Naive thymus-derived CD4-positive, alpha-beta T cell (primary cell): ENCODE results near the gene NDFIP2. TPM values are rescaled to one million over a fixed set of nuclear protein-coding genes. Genes with fewer than 3 reads are reported as not detected.

ENCODE experiments used
- ATAC-seq: fragments of 150-1000 bp; cut with Tn5 transposase; 2 replicates; pipeline ENCODE4 v1.10.0; 2021; ENCODE audit warnings: mild to moderate bottlenecking, moderate library complexity
- CTCF ChIA-PET: fragments of 350-600 bp; sonication (Branson Sonifier 250); formaldehyde crosslinking; loops from one replicate; lab custom pipeline; 2021; ENCODE audit warnings: antibody characterized with exemption; lab: Charles Lee
- POLR2A ChIA-PET: fragments of 350-600 bp; sonication (Branson Sonifier 250); formaldehyde crosslinking; loops from one replicate; lab custom pipeline; 2021; ENCODE audit warnings: antibody characterized with exemption, inconsistent platforms; lab: Charles Lee
- DNase-seq, 9 donors: peaks; one replicate each; pipeline versions ENCODE4 v3.0.0 to v3.0.0-alpha.2; 2020 to 2022; ENCODE audit warnings: mixed read lengths in 1 of 9
- H3K27ac ChIP-seq: one replicate; pipeline ENCODE4 v1.7.0; 2013; ENCODE audit warnings: mild to moderate bottlenecking, low read depth, low read length, moderate library complexity
- H3K27me3 ChIP-seq, 2 donors: one replicate each; pipeline ENCODE4 v1.7.0; 2013; ENCODE audit warnings: low read length in 2 of 2, mild to moderate bottlenecking in 2 of 2, moderate library complexity in 2 of 2; ENCODE audit not compliant: control insufficient read depth in 2 of 2, insufficient read depth in 2 of 2
- H3K36me3 ChIP-seq, 3 experiments: 1 replicate in 2 of 3; 2 replicates in 1 of 3; pipeline ENCODE4 v1.7.0; 2013; ENCODE audit warnings: low read length in 3 of 3, mild to moderate bottlenecking in 3 of 3, moderate library complexity in 1 of 3; ENCODE audit not compliant: insufficient read depth in 3 of 3, control insufficient read depth in 2 of 3
- H3K4me1 ChIP-seq, 2 donors: one replicate each; pipeline ENCODE4 v1.7.0; 2013; ENCODE audit warnings: low read length in 2 of 2, mild to moderate bottlenecking in 2 of 2, moderate library complexity in 1 of 2; ENCODE audit not compliant: control insufficient read depth in 2 of 2, insufficient read depth in 2 of 2
- H3K4me3 ChIP-seq: 2 replicates; pipeline ENCODE4 v1.7.0; 2013; ENCODE audit warnings: mild to moderate bottlenecking, low read length
- H3K9me3 ChIP-seq, 3 experiments: 1 replicate in 2 of 3; 2 replicates in 1 of 3; pipeline ENCODE4 v1.7.0; 2013; ENCODE audit warnings: low read length in 3 of 3; ENCODE audit not compliant: control insufficient read depth in 2 of 3
- H3K27ac Mint-ChIP-seq, 9 donors: one replicate each; pipeline ENCODE4 v1.8.0; 2020 to 2022; ENCODE audit warnings: mixed read lengths in 9 of 9, mild to moderate bottlenecking in 8 of 9, moderate library complexity in 5 of 9, inconsistent platforms in 2 of 9
- H3K27me3 Mint-ChIP-seq, 5 donors: one replicate each; pipeline ENCODE4 v1.8.0; 2021 to 2022; ENCODE audit warnings: mixed read lengths in 5 of 5, mild to moderate bottlenecking in 1 of 5
- H3K36me3 Mint-ChIP-seq, 5 donors: one replicate each; pipeline ENCODE4 v1.8.0; 2020 to 2022; ENCODE audit warnings: mixed read lengths in 5 of 5, mild to moderate bottlenecking in 3 of 5, inconsistent platforms in 1 of 5
- H3K4me1 Mint-ChIP-seq, 7 donors: one replicate each; pipeline ENCODE4 v1.8.0; 2020 to 2022; ENCODE audit warnings: mixed read lengths in 7 of 7, mild to moderate bottlenecking in 3 of 7, inconsistent platforms in 1 of 7
- H3K4me3 Mint-ChIP-seq, 10 donors: one replicate each; pipeline ENCODE4 v1.8.0; 2020 to 2022; ENCODE audit warnings: mild to moderate bottlenecking in 10 of 10, mixed read lengths in 10 of 10, moderate library complexity in 6 of 10, inconsistent platforms in 2 of 10
- H3K9me3 Mint-ChIP-seq, 11 donors: one replicate each; pipeline ENCODE4 v1.8.0; 2020 to 2022; ENCODE audit warnings: mixed read lengths in 11 of 11, mild to moderate bottlenecking in 4 of 11, inconsistent platforms in 1 of 11, moderate library complexity in 1 of 11
- intact Hi-C, 2 donors: fragments of 100-400 bp; cut with micrococcal nuclease; formaldehyde crosslinking; loops; one replicate each; pipeline ENCODE4 v1.15.1; 2023
- polyA plus RNA-seq, 2 donors: library from polyadenylated mRNA; unstranded; fragments of 300-500 nt; fragmentation: Illumina TruSeq; gene quantifications; one replicate each; pipeline ENCODE4 v1.2.3, GENCODE V29; 2021
- total RNA-seq, 6 experiments: library from RNA in 5 of 6; stranded (reverse) in 5 of 6; gene quantifications; 1 replicate in 5 of 6; 2 replicates in 1 of 6; pipeline ENCODE4 v1.2.3 and lab custom pipeline; 2021 to 2026

The NDFIP2 gene
- total and polyA plus RNA-seq, 7 experiments from 2014 or later, result 2.6 to 123 (median 5.3) TPM

GRCh38 chr13:79547211-79548195 lies 66.5 kb downstream of the NDFIP2 start:
- DNase-seq (no peak), ATAC-seq (no peak)
- ChIA-PET POLR2A (interaction anchor here (0.6 kb wide), 1 partner anchor 31 kb away, joined by 3 read pairs; no protein-coding TSS in a partner anchor), CTCF (interaction anchor here (1.2 kb wide), 1 partner anchor 125 kb away, joined by 4 read pairs; no protein-coding TSS in a partner anchor)
- Mint-ChIP-seq H3K4me1 (no peaks in the 10 kb centered on the region), H3K27me3 (no peaks in the 10 kb centered on the region), H3K9me3 (no peaks in the 10 kb centered on the region), H3K4me3 (no peak overlapping the region), H3K27ac (no peak overlapping the region), H3K36me3 (peaks cover 0 to 16% (median 4%) of the 10 kb centered on the region in 5 donors)
- Histone ChIP-seq H3K36me3 (no peaks in the 10 kb centered on the region), H3K9me3 (no peaks in the 10 kb centered on the region), H3K4me1 (no peaks in the 10 kb centered on the region), H3K27ac (no peak overlapping the region), H3K4me3 (no peak overlapping the region), H3K27me3 (no peaks in the 10 kb centered on the region)
- intact Hi-C loops, result loop anchor here in 1 of 2 donors (10.0 kb wide), 3 partner anchors 203 to 1233 kb away; no protein-coding TSS in a partner anchor

GRCh38 chr13:79548902-79549301 lies 67.9 kb downstream of the NDFIP2 start:
- Mint-ChIP-seq H3K36me3 (peaks cover 0 to 16% (median 4%) of the 10 kb centered on the region in 5 donors), H3K4me3 (no peak overlapping the region), H3K27ac (no peak overlapping the region), H3K27me3 (no peaks in the 10 kb centered on the region), H3K9me3 (no peaks in the 10 kb centered on the region), H3K4me1 (no peaks in the 10 kb centered on the region)
- H3K27ac ChIP-seq, result no peak overlapping the region
- ChIA-PET CTCF (no interaction called here), POLR2A (no interaction called here)
- intact Hi-C loops, result loop anchor here in 1 of 2 donors (10.0 kb wide), 3 partner anchors 204 to 1234 kb away; no protein-coding TSS in a partner anchor
- ATAC-seq (no peak), DNase-seq (no peak)
- H3K9me3 ChIP-seq, result no peaks in the 10 kb centered on the region
- H3K27me3 ChIP-seq, result no peaks in the 10 kb centered on the region
- H3K4me1 ChIP-seq, result no peaks in the 10 kb centered on the region
- H3K36me3 ChIP-seq, result no peaks in the 10 kb centered on the region
- no peak overlapping the region for H3K4me3 ChIP-seq

- Histone ChIP-seq H3K4me3 (no peak overlapping the region), H3K27ac (no peak overlapping the region), H3K36me3 (no peaks in the 10 kb centered on the region), H3K4me1 (no peaks in the 10 kb centered on the region), H3K27me3 (no peaks in the 10 kb centered on the region), H3K9me3 (no peaks in the 10 kb centered on the region)
- DNase-seq (no peak), ATAC-seq (no peak)
- no peaks in the 10 kb centered on the region for H3K27me3 Mint-ChIP-seq
- ChIA-PET POLR2A (no interaction called here), CTCF (no interaction called here)
- no peak overlapping the region for H3K4me3 Mint-ChIP-seq
- no peaks in the 10 kb centered on the region for H3K4me1 Mint-ChIP-seq
- intact Hi-C loops, result loop anchor here in 1 of 2 donors (10.0 kb wide), 3 partner anchors 205 to 1235 kb away; no protein-coding TSS in a partner anchor
- H3K36me3 Mint-ChIP-seq, result peaks cover 0 to 16% (median 4%) of the 10 kb centered on the region in 5 donors
- no peaks in the 10 kb centered on the region for H3K9me3 Mint-ChIP-seq
- H3K27ac Mint-ChIP-seq, result no peak overlapping the region
Observed at GRCh38 chr13:79549355-79550106, 68.6 kb downstream of the NDFIP2 start.

GRCh38 chr13:79557666-79558065 lies 76.7 kb downstream of the NDFIP2 start:
- no peak for ATAC-seq
- CTCF ChIA-PET, result no interaction called here
- Histone ChIP-seq H3K9me3 (peaks cover 0 to 12% (median 3%) of the 10 kb centered on the region in 3 experiments), H3K4me1 (no peaks in the 10 kb centered on the region), H3K36me3 (no peaks in the 10 kb centered on the region), H3K4me3 (no peak overlapping the region), H3K27me3 (no peaks in the 10 kb centered on the region), H3K27ac (no peak overlapping the region)
- intact Hi-C loops, result no loop called here
- peaks cover 7 to 57% (median 39%) of the 10 kb centered on the region in 5 donors for H3K36me3 Mint-ChIP-seq
- no peaks in the 10 kb centered on the region for H3K27me3 Mint-ChIP-seq
- H3K4me1 Mint-ChIP-seq, result peaks cover 0 to 1% (median 0%) of the 10 kb centered on the region in 7 donors
- peaks cover 6 to 43% (median 25%) of the 10 kb centered on the region in 11 donors for H3K9me3 Mint-ChIP-seq
- H3K4me3 Mint-ChIP-seq, result no peak overlapping the region
- no peak for DNase-seq
- no peak overlapping the region for H3K27ac Mint-ChIP-seq
- POLR2A ChIA-PET, result no interaction called here

- intact Hi-C loops, result no loop called here
- CTCF ChIA-PET, result no interaction called here
- POLR2A ChIA-PET, result no interaction called here
Observed at GRCh38 chr13:79560954-79561353, 80.0 kb downstream of the NDFIP2 start.

GRCh38 chr13:79562557-79562956 lies 81.6 kb downstream of the NDFIP2 start:
- Histone ChIP-seq H3K27me3 (no peaks in the 10 kb centered on the region), H3K4me3 (no peak overlapping the region)
- intact Hi-C loops, result no loop called here

More at GRCh38 chr13:79560954-79561353, 80.0 kb downstream of the NDFIP2 start:
- Mint-ChIP-seq H3K9me3 (peaks cover 6 to 76% (median 43%) of the 10 kb centered on the region in 11 donors), H3K36me3 (peaks cover 7 to 62% (median 33%) of the 10 kb centered on the region in 5 donors), H3K27ac (no peak overlapping the region), H3K4me3 (no peak overlapping the region), H3K27me3 (peaks cover 0 to 4% (median 0%) of the 10 kb centered on the region in 5 donors), H3K4me1 (peaks cover 0 to 1% (median 0%) of the 10 kb centered on the region in 7 donors)
- Histone ChIP-seq H3K4me3 (no peak overlapping the region), H3K27me3 (no peaks in the 10 kb centered on the region), H3K36me3 (no peaks in the 10 kb centered on the region), H3K4me1 (no peaks in the 10 kb centered on the region), H3K9me3 (peaks cover 0 to 12% (median 6%) of the 10 kb centered on the region in 3 experiments), H3K27ac (no peak overlapping the region)
- ATAC-seq (no peak), DNase-seq (no peak)

More at GRCh38 chr13:79562557-79562956, 81.6 kb downstream of the NDFIP2 start:
- ChIA-PET CTCF (no interaction called here), POLR2A (no interaction called here)
- no peak for ATAC-seq
- peaks cover 0 to 4% (median 2%) of the 10 kb centered on the region in 5 donors for H3K27me3 Mint-ChIP-seq
- Histone ChIP-seq H3K27ac (no peak overlapping the region), H3K4me1 (no peaks in the 10 kb centered on the region), H3K9me3 (peaks cover 0 to 12% (median 6%) of the 10 kb centered on the region in 3 experiments), H3K36me3 (no peaks in the 10 kb centered on the region)
- DNase-seq, result no peak
- no peak overlapping the region for H3K4me3 Mint-ChIP-seq
- H3K36me3 Mint-ChIP-seq, result peaks cover 7 to 50% (median 25%) of the 10 kb centered on the region in 5 donors
- H3K4me1 Mint-ChIP-seq, result peaks cover 0 to 1% (median 0%) of the 10 kb centered on the region in 7 donors
- no peak overlapping the region for H3K27ac Mint-ChIP-seq
- peaks cover 6 to 91% (median 46%) of the 10 kb centered on the region in 11 donors for H3K9me3 Mint-ChIP-seq
